GM20000 (cell line): ENCODE data around the gene PPT2.

Source experiments
- DNase-seq: peaks from one replicate; pipeline ENCODE4 v3.0.0; 2012; ENCODE audit warnings: low spot score
- CTCF ChIP-seq: IDR thresholded peaks from 2 replicates; pipeline ENCODE4 v1.5.1; 2012; ENCODE audit warnings: mild to moderate bottlenecking, control low read depth; ENCODE audit errors: extremely low read depth, missing control alignments

Gene PPT2

DNA sequence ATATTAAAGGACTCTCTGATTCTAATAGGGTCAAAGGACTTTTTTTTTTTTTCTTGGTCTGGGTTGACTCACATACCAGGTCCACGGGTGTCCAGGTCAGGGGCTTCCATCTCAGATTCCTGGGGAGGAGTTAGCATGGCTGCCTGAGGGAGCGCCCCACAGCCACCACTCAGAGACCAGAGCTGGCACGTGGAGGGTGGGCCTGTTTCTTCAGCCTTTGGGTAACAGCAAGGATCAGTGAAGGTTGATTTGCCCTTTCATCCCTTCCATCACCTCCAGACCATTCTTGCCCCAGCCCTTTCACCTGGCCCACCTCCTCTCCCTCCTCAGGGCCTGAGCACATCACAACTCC lies 44.4 kb downstream of the PPT2 start:
- no peak for TF ChIP-seq CTCF
- DNase-seq, result no peak

GRCh38 chr6:32198866-32199265 lies 44.9 kb downstream of the PPT2 start:
- DNase-seq, result no peak
- TF ChIP-seq CTCF, result no peak

DNA sequence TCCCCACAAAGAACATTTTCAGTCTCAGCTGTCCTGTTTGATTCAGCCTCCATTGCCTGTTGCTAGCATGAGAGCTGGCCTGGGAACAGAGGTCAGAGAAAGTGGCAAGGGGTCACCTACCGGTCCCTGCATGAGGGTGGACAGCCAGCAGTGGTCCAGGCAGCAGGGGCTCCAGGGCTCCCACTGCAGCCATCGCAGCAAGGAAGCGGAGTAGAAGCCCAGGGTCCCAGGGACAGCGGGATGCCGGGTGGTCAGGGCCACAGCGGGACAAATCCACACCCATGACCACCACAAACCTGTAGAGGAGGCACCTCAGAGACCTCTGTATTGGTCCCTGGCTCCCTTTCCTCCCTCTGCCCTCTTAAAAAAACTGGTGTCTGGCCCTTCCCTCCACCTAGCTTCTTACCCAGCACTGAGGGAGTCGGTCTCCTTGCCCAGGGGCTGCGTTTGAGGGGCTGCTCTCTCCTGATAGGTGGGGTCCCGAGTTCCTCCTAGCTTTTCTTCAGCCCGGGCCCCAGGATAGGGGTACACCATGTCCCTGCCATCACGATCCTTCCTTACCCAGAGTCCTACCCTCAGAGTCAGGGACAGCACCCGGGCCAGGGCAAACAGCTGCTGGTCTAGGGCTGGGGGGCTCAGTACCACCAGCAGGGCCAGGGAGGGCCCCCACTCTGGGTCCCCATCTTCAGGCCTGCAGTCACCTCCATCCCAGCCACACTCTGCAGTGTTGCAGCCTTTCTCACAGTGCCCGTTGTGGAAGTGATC lies 47.0 kb downstream of the PPT2 start:
- DNase-seq, result no peak
- no peak for TF ChIP-seq CTCF

GRCh38 chr6:32202186-32202585 lies 48.2 kb downstream of the PPT2 start:
- DNase-seq, result no peak
- no peak for TF ChIP-seq CTCF

DNA sequence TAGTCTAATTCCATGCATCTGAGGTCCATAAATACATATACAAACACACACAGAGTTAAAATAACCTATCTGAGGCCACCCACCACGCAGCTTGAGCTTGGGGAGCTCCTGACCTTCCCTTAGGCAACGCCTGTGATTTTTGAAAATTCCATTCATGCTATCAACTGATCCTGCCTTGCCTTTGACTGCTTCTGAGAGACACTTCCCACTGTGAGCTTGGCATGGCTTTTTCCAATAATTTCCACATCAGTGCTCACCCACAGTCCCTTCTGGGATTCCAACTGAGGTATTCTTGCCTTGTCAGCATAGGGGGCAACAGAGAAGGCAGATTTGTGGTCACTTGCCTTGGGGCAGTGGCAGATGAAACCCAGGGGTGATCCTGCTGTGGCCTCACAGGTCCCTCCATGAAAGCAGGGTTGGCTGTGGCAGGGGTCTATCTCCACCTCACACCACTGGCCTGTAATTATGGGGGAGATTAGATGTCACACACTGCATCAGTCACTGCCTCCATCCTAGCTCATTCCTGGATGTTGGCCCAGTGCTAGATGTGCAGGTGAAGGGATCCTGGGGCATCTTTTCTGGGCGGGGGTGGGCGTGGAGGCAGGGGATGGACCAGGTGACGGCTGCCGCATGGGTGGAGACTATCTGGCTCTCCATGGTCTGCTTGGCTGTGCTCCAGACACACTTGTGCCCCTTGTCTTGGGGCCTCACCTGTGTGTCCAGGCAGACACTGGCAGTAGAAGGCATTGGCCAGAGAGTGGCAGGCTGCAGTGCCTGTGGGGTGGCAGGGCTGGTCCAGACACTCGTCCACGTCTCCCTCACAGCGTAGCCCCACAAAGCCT lies 49.7 kb downstream of the PPT2 start:
- no peak for DNase-seq
- no peak for TF ChIP-seq CTCF

DNA sequence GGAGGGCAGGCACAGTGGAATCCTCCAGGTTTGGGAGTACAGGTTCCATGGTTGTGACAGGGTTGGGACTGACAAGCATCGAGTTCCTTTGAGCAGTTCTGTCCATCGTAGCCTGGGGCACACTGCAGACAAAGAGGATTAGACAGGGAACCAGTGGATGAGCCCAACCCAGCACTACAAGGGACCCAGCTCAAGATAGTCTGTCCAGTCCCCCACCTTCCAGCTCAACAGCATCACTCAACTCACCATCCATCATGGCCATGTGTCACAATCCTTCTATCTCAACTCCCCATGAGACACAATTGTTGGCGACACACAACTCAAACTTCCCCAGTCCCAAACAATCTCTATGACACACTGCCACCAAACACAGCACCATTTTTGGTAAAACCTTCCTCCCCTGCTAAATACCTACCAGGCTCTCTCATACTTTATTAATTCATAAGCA lies 50.4 kb downstream of the PPT2 start:
- DNase-seq, result no peak
- TF ChIP-seq CTCF, result no peak

GRCh38 chr6:32208996-32209395 lies 55.1 kb downstream of the PPT2 start:
- no peak for TF ChIP-seq CTCF
- no peak for DNase-seq
